Skeletal muscle tissue (tissue), 4 donors: ENCODE measurements around the gene EAF2. TPM values are rescaled to one million over a fixed set of nuclear protein-coding genes. Genes with fewer than 3 reads are reported as not detected.
A peak's percentile ranks its signal among the peaks of the same experiment; 100 is the strongest.

Experiments
- H3K27ac ChIP-seq: one replicate; pipeline ENCODE4 v1.7.0; 2013; ENCODE audit warnings: mild to moderate bottlenecking, low read depth, low read length, inconsistent platforms
- H3K27me3 ChIP-seq, 3 donors: one replicate each; pipeline ENCODE4 v1.7.0; 2013; ENCODE audit warnings: low read length in 3 of 3; ENCODE audit not compliant: control insufficient read depth in 3 of 3, insufficient read depth in 3 of 3
- H3K36me3 ChIP-seq, 3 donors: one replicate each; pipeline ENCODE4 v1.7.0; 2013; ENCODE audit warnings: low read length in 3 of 3; ENCODE audit not compliant: control insufficient read depth in 3 of 3, insufficient read depth in 3 of 3
- H3K4me1 ChIP-seq, 3 donors: one replicate each; pipeline ENCODE4 v1.7.0; 2013; ENCODE audit warnings: low read length in 3 of 3, mild to moderate bottlenecking in 3 of 3; ENCODE audit not compliant: control insufficient read depth in 3 of 3, insufficient read depth in 3 of 3
- H3K4me3 ChIP-seq, 3 donors: one replicate each; pipeline ENCODE4 v1.7.0; 2013; ENCODE audit warnings: low read length in 3 of 3
- H3K9ac ChIP-seq, 3 donors: one replicate each; pipeline ENCODE4 v1.7.0; 2013; ENCODE audit warnings: low read length in 3 of 3, mild to moderate bottlenecking in 3 of 3, moderate library complexity in 2 of 3, low read depth in 1 of 3
- H3K9me3 ChIP-seq, 3 donors: one replicate each; pipeline ENCODE4 v1.7.0; 2013; ENCODE audit warnings: low read length in 3 of 3; ENCODE audit not compliant: control insufficient read depth in 3 of 3
- total RNA-seq: library from RNA; depleted of rRNA; stranded (reverse); fragments of >200 nt; gene quantifications from one replicate; pipeline ENCODE4 v1.2.3, GENCODE V29; 2014
- donor health status: Osteomylitis.

EAF2 gene
- 12.5 TPM for total RNA-seq

- Histone ChIP-seq H3K27ac (peak within 1 kb of the TSS; percentile 88), H3K4me3 (peak within 1 kb of the TSS; percentile 82 to 89 (median 86)), H3K36me3 (peaks cover 0 to 4% (median 0%) of the 10 kb centered on the region in 3 donors), H3K9ac (peak within 1 kb of the TSS; percentile 81 to 92 (median 90)), H3K9me3 (no peaks in the 10 kb centered on the region), H3K4me1 (peaks cover 11 to 21% (median 18%) of the 10 kb centered on the region in 3 donors), H3K27me3 (no peaks in the 10 kb centered on the region)
Observed at GRCh38 chr3:121834671-121835464, at the start of gene EAF2, which contains the start of gene IQCB1. TSS of gene EAF2 (plus strand) at chr3:121835209. CDS start at chr3:121835286, 77 bp downstream. TSS of gene IQCB1 (minus strand) at chr3:121835060. CDS start at chr3:121828960, 6,100 bp downstream.

- H3K27ac ChIP-seq, result no peak overlapping the region
- no peaks in the 10 kb centered on the region for H3K27me3 ChIP-seq
- no peak overlapping the region for H3K4me3 ChIP-seq
- no peaks in the 10 kb centered on the region for H3K4me1 ChIP-seq
- peaks cover 10 to 30% (median 26%) of the 10 kb centered on the region in 3 donors for H3K36me3 ChIP-seq
- H3K9me3 ChIP-seq, result no peaks in the 10 kb centered on the region
- no peak overlapping the region for H3K9ac ChIP-seq
Observed at GRCh38 chr3:121786485-121786884, 48.5 kb upstream of the EAF2 start.

- Histone ChIP-seq H3K9me3 (no peaks in the 10 kb centered on the region), H3K9ac (no peak overlapping the region), H3K27me3 (no peaks in the 10 kb centered on the region), H3K4me3 (no peak overlapping the region), H3K4me1 (no peaks in the 10 kb centered on the region), H3K36me3 (peaks cover 6 to 23% (median 15%) of the 10 kb centered on the region in 3 donors), H3K27ac (no peak overlapping the region)
Observed at GRCh38 chr3:121793078-121793477, 41.9 kb upstream of the EAF2 start.

GRCh38 chr3:121794264-121794983, 40.6 kb upstream of the EAF2 start:
- no peaks in the 10 kb centered on the region for H3K4me1 ChIP-seq
- no peak overlapping the region for H3K4me3 ChIP-seq
- no peaks in the 10 kb centered on the region for H3K27me3 ChIP-seq
- H3K9ac ChIP-seq, result no peak overlapping the region
- peaks cover 1 to 9% (median 4%) of the 10 kb centered on the region in 3 donors for H3K36me3 ChIP-seq
- no peak overlapping the region for H3K27ac ChIP-seq
- no peaks in the 10 kb centered on the region for H3K9me3 ChIP-seq

GRCh38 chr3:121796970-121797369, 38.0 kb upstream of the EAF2 start:
- Histone ChIP-seq H3K4me3 (no peak overlapping the region), H3K9me3 (no peaks in the 10 kb centered on the region), H3K27ac (no peak overlapping the region), H3K36me3 (peaks cover 0 to 3% (median 0%) of the 10 kb centered on the region in 3 donors), H3K4me1 (no peaks in the 10 kb centered on the region), H3K9ac (no peak overlapping the region), H3K27me3 (no peaks in the 10 kb centered on the region)

- H3K36me3 ChIP-seq, result peaks cover 4 to 16% (median 5%) of the 10 kb centered on the region in 3 donors
- H3K27me3 ChIP-seq, result no peaks in the 10 kb centered on the region
- H3K9me3 ChIP-seq, result no peaks in the 10 kb centered on the region
- no peak overlapping the region for H3K9ac ChIP-seq
- H3K27ac ChIP-seq, result no peak overlapping the region
- H3K4me3 ChIP-seq, result no peak overlapping the region
- H3K4me1 ChIP-seq, result no peaks in the 10 kb centered on the region
Observed at GRCh38 chr3:121800906-121801305, 34.1 kb upstream of the EAF2 start.

GRCh38 chr3:121803771-121804320, 31.2 kb upstream of the EAF2 start:
- H3K9me3 ChIP-seq, result no peaks in the 10 kb centered on the region
- H3K4me3 ChIP-seq, result no peak overlapping the region
- no peak overlapping the region for H3K9ac ChIP-seq
- H3K4me1 ChIP-seq, result no peaks in the 10 kb centered on the region
- no peak overlapping the region for H3K27ac ChIP-seq
- H3K36me3 ChIP-seq, result peaks cover 7 to 25% (median 21%) of the 10 kb centered on the region in 3 donors
- no peaks in the 10 kb centered on the region for H3K27me3 ChIP-seq

GRCh38 chr3:121809249-121809648, 25.8 kb upstream of the EAF2 start:
- H3K4me1 ChIP-seq, result no peaks in the 10 kb centered on the region
- peaks cover 18 to 35% (median 29%) of the 10 kb centered on the region in 3 donors for H3K36me3 ChIP-seq
- H3K9me3 ChIP-seq, result no peaks in the 10 kb centered on the region
- no peak overlapping the region for H3K4me3 ChIP-seq
- no peaks in the 10 kb centered on the region for H3K27me3 ChIP-seq
- H3K9ac ChIP-seq, result no peak overlapping the region
- no peak overlapping the region for H3K27ac ChIP-seq

GRCh38 chr3:121817753-121818152, 17.3 kb upstream of the EAF2 start:
- Histone ChIP-seq H3K27ac (no peak overlapping the region), H3K9ac (no peak overlapping the region), H3K4me3 (no peak overlapping the region), H3K9me3 (no peaks in the 10 kb centered on the region), H3K36me3 (peaks cover 7 to 15% (median 14%) of the 10 kb centered on the region in 3 donors), H3K27me3 (no peaks in the 10 kb centered on the region), H3K4me1 (no peaks in the 10 kb centered on the region)
